A549 (cell line): Measurements from ENCODE around the gene CEP290. TPM values are rescaled to one million over a fixed set of nuclear protein-coding genes. Genes with fewer than 3 reads are reported as not detected.
"Not testable (repeated sequence)": the region's sequence is repeated elsewhere in the genome, so short reads cannot be mapped to it uniquely, and the experiment has no call there.

ENCODE experiments used
- ATAC-seq, 2 experiments: fragments of 200-7000 bp in 1 of 2; fragments of >200 bp in 1 of 2; cut with Nextera tagmentation in 1 of 2; cut with Tn5 transposase in 1 of 2; 3 replicates each; pipeline versions ENCODE4 v1.8.0 to v1.9.1; 2018 to 2020; ENCODE audit warnings: mild to moderate bottlenecking in 1 of 2, moderate library complexity in 1 of 2
- CTCF ChIA-PET: fragments of 300-600 bp; sonication (Branson Sonifier 250); formaldehyde crosslinking; extraction: SDS; loops from one replicate; lab custom pipeline; 2021; ENCODE audit warnings: antibody characterized with exemption, inconsistent platforms; lab: Yijun Ruan, JAX
- POLR2A ChIA-PET: fragments of 350-600 bp; formaldehyde crosslinking; extraction: SDS; loops from one replicate; lab custom pipeline; 2021; ENCODE audit warnings: antibody characterized with exemption, inconsistent platforms; lab: Yijun Ruan, JAX
- DNase-seq, 2 experiments: peaks; one replicate each; pipeline versions ENCODE4 v3.0.0 to v3.0.0-alpha.2; 2011 to 2016; ENCODE audit warnings: low read depth in 1 of 2, low spot score in 1 of 2
- FAIRE-seq: peaks from 2 replicates; lab custom pipeline; 2011; peaks lifted over from hg19 to GRCh38; lab: Jason Lieb, UNC
- H3K27ac ChIP-seq, 2 experiments: fragments of >200 bp; sonication (Bioruptor Twin); formaldehyde crosslinking; 3 replicates each; pipeline ENCODE4 v1.5.1; 2016 to 2017
- H3K4me1 ChIP-seq: fragments of >200 bp; sonication (Bioruptor Twin); formaldehyde crosslinking; 3 replicates; pipeline ENCODE4 v1.6.1; 2016
- H3K4me2 ChIP-seq: fragments of >200 bp; sonication (Bioruptor Twin); formaldehyde crosslinking; 3 replicates; pipeline ENCODE4 v1.6.1; 2016
- H3K4me3 ChIP-seq: fragments of >200 bp; sonication (Bioruptor Twin); formaldehyde crosslinking; 3 replicates; pipeline ENCODE4 v1.5.1; 2016
- H3K9me3 ChIP-seq: fragments of >200 bp; sonication (Bioruptor Twin); formaldehyde crosslinking; 3 replicates; pipeline ENCODE4 v1.6.1; 2016
- BHLHE40 ChIP-seq: IDR thresholded peaks from 2 replicates; pipeline ENCODE4 v1.6.1; 2012; ENCODE audit warnings: low read depth, low read length, inconsistent platforms
- CBX2 ChIP-seq: fragments of 200-600 bp; sonication (generic); IDR thresholded peaks from 2 replicates; pipeline ENCODE4 v1.6.1; 2016; ENCODE audit warnings: low read depth, mild to moderate bottlenecking, borderline replicate concordance
- CBX8 ChIP-seq: fragments of 200-600 bp; sonication (generic); IDR thresholded peaks from 2 replicates; pipeline ENCODE4 v1.6.1; 2016
- CEBPB ChIP-seq, 2 experiments: fragments of >200 bp in 1 of 2; sonication (Bioruptor Twin) in 1 of 2; formaldehyde crosslinking in 1 of 2; IDR thresholded peaks; 2 replicates each; pipeline ENCODE4 v1.6.1; 2012 to 2016
- EHF ChIP-seq: fragments of 250-450 bp; sonication (Bioruptor Pico); IDR thresholded peaks from 2 replicates; pipeline ENCODE4 v1.5.0; 2020; ENCODE audit warnings: mild to moderate bottlenecking
- FOSB ChIP-seq: fragments of 250-450 bp; sonication (Bioruptor Pico); IDR thresholded peaks from 2 replicates; pipeline ENCODE4 v1.5.0; 2020; ENCODE audit warnings: mild to moderate bottlenecking, moderate library complexity
- HEYL ChIP-seq: fragments of 250-450 bp; sonication (Bioruptor Pico); IDR thresholded peaks from 2 replicates; pipeline ENCODE4 v1.8.0; 2021; ENCODE audit warnings: mild to moderate bottlenecking, moderate library complexity
- HOXB5 ChIP-seq: fragments of 250-450 bp; sonication (Bioruptor Pico); IDR thresholded peaks from 2 replicates; pipeline ENCODE4 v1.5.0; 2020; ENCODE audit warnings: mild to moderate bottlenecking, moderate library complexity
- JUNB ChIP-seq: fragments of >200 bp; sonication (Bioruptor Twin); formaldehyde crosslinking; IDR thresholded peaks from 2 replicates; pipeline ENCODE4 v1.6.1; 2016
- MAX ChIP-seq: IDR thresholded peaks from 2 replicates; pipeline ENCODE4 v1.6.1; 2012
- NPAS2 ChIP-seq: fragments of 250-450 bp; sonication (Bioruptor Pico); IDR thresholded peaks from 2 replicates; pipeline ENCODE4 v1.8.0; 2022; ENCODE audit warnings: mild to moderate bottlenecking, moderate library complexity, borderline replicate concordance
- NR3C1 ChIP-seq: fragments of >200 bp; sonication (Bioruptor Twin); formaldehyde crosslinking; IDR thresholded peaks from 3 replicates; pipeline ENCODE4 v1.6.1; 2017
- PBX3 ChIP-seq: IDR thresholded peaks from 2 replicates; pipeline ENCODE4 v1.6.1; 2012
- RCOR1 ChIP-seq: fragments of 150-350 bp; IDR thresholded peaks from 2 replicates; pipeline ENCODE4 v1.6.1; 2014; ENCODE audit warnings: antibody characterized with exemption, low read length, low read depth
- RNF2 ChIP-seq: fragments of 200-600 bp; sonication (generic); IDR thresholded peaks from 2 replicates; pipeline ENCODE4 v1.6.1; 2016; ENCODE audit warnings: low read depth, mild to moderate bottlenecking, antibody characterized with exemption, moderate library complexity, borderline replicate concordance
- SMC3 ChIP-seq: fragments of >200 bp; sonication (Bioruptor Twin); formaldehyde crosslinking; IDR thresholded peaks from 3 replicates; pipeline ENCODE4 v1.6.1; 2018; ENCODE audit warnings: inconsistent platforms
- SREBF2 ChIP-seq: fragments of 450-650 bp; IDR thresholded peaks from 2 replicates; pipeline ENCODE4 v1.6.1; 2014; ENCODE audit warnings: mild to moderate bottlenecking, moderate library complexity
- TFCP2L1 ChIP-seq: fragments of 250-450 bp; sonication (Bioruptor Pico); IDR thresholded peaks from 2 replicates; pipeline ENCODE4 v1.5.0; 2021; ENCODE audit warnings: mild to moderate bottlenecking
- TP53 ChIP-seq: fragments of 250-450 bp; sonication (Bioruptor Pico); IDR thresholded peaks from 2 replicates; pipeline ENCODE4 v1.5.0; 2021; ENCODE audit warnings: mild to moderate bottlenecking, moderate library complexity
- USF2 ChIP-seq: fragments of 450-650 bp; IDR thresholded peaks from 2 replicates; pipeline ENCODE4 v1.6.1; 2014; ENCODE audit warnings: antibody characterized with exemption
- ZC3H11A ChIP-seq: fragments of 450-650 bp; IDR thresholded peaks from 2 replicates; pipeline ENCODE4 v1.6.1; 2014; ENCODE audit warnings: antibody characterized with exemption, mild to moderate bottlenecking
- ZFP36 ChIP-seq: fragments of 450-650 bp; IDR thresholded peaks from 2 replicates; pipeline ENCODE4 v1.6.1; 2014; ENCODE audit warnings: borderline replicate concordance; ENCODE audit not compliant: partially characterized antibody
- WGBS: methylation state at CpG from one replicate; pipeline ENCODE4 v1.1.6; 2017; ENCODE audit errors: missing lambda C conversion rate; 5-methylcytosine and 5-hydroxymethylcytosine counted together
- polyA plus RNA-seq, 4 experiments: library from polyadenylated mRNA; depleted of rRNA in 3 of 4; stranded (reverse); fragments of >200 nt; fragmentation: RNase III in 1 of 4; extraction: RNeasy Plus Mini Kit Qiagen cat#74134 plus additional on column Dnase treatment in 1 of 4; gene quantifications; 2 replicates in 3 of 4; 3 replicates in 1 of 4; pipeline ENCODE4 v1.2.3, GENCODE V29; 2011 to 2017
- TF ChIP-seq, protein P1 (sequence below): fragments of 150-350 bp; IDR thresholded peaks from 2 replicates; pipeline ENCODE4 v1.6.1; 2014; ENCODE audit warnings: low read depth, mild to moderate bottlenecking, low read length
- TF ChIP-seq, protein P2 (sequence below): fragments of 250-450 bp; sonication (Bioruptor Pico); IDR thresholded peaks from 2 replicates; pipeline ENCODE4 v1.5.0; 2021; ENCODE audit warnings: mild to moderate bottlenecking, moderate library complexity, borderline replicate concordance

CEP290 gene
- polyA plus RNA-seq, 2 of the 4 experiments (the other 2 are of a cell fraction) = 6.7 to 23.1 TPM

DNA sequence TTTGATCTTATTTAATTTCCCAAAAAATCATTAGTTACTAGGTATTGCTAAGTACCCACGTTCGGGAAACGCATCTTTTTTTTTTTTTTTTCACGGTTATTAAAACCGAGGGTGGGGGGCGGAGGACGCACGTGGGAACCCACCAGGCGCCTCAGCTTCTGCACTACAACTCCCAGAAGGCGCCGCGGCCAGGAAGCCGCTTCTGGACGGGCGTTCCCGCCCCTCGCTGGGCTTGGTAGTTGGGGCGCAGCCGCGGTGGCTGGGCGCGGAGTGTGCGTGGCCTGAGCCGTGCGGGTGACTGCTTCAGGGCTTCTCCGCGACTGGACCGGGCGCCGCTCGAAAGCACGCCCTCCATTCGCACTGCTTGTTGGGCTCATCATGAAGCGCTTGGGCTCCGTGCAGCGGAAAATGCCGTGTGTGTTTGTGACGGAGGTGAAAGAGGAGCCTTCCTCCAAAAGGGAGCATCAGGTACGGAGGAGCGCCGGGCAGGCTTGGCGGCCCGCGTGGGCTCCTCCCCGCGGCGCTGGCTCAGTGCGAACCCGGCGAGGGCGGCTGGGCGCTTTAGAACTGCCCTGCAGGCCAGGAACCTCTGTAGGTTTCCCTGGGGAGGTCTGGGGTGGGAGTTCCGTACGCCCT, 106.5 kb downstream of the CEP290 start (continued):
- TF ChIP-seq CBX2 = no peak
- peak; percentile 24; the same call in 1 of the 2 replicates for TF ChIP-seq PBX3
- TF ChIP-seq USF2 = peak; percentile 47
- no peak for TF ChIP-seq RNF2
- TF ChIP-seq EHF = no peak
- TF ChIP-seq TP53 = no peak
- TF ChIP-seq MAX = peak; percentile 93

- DNase-seq = not testable (repeated sequence)
- peak; percentile 64 for TF ChIP-seq ZFP36
- TF ChIP-seq, all 56 proteins: peak for 1; not testable (repeated sequence) for 55
- H3K4me3 ChIP-seq, H3K4me2 ChIP-seq, H3K9me3 ChIP-seq, POLR2A ChIA-PET, ATAC-seq, FAIRE-seq, CTCF ChIA-PET, H3K27ac ChIP-seq, H3K4me1 ChIP-seq: not testable (repeated sequence)
- 35% methylated on average over 3 of the region's 3 CpGs for WGBS
Observed at GRCh38 chr12:88031161-88031560, 110.7 kb downstream of the CEP290 start.

DNA sequence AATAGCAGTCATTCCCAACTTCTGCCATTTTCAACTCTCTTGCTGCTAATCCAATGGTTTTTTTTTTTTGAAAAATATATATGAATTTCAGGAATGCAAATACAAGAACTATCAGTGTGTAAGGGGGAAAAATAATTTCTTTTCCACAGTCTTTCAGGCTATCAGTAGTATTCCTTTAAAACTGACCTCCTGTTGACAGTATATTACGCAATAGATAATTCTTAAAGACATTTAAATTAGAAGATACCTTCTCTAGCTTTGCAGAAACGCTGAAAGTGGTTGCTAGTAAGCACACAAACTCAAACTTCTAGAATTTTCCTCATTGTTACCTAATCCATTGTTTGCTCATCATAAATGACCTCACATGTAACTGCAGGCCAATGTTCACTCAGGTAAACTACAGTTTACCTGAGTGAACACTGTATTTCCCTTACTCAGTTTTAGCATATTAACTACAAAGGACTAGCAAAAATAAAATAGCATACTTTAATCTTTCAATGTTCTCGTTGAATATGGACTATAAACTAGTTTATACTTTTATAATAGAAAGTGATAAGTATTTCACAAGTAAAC, 112.7 kb downstream of the CEP290 start, which contains the start of gene C12orf50:
Gene C12orf50, minus strand, starts transcription at position 309 of the 573 bp plus-strand sequence. CDS start 2,439 bp downstream, outside the sequence.
- Histone ChIP-seq H3K27ac (no peak within 1 kb of the TSS), H3K4me2 (no peak within 1 kb of the TSS), H3K4me3 (no peak within 1 kb of the TSS)
- ATAC-seq = no peak
- FAIRE-seq = peak; percentile 7
- TF ChIP-seq ZC3H11A (no peak), CEBPB (IDR thresholded peaks at IDR 0.05) (peak; percentile 69 to 79; a peak in 3 of 4 replicates)
- TF ChIP-seq, all 56 proteins: peak for 1
- ChIA-PET POLR2A (no interaction called here), CTCF (no interaction called here)
- 28% methylated on average over 3 of the region's 3 CpGs for WGBS
- Histone ChIP-seq H3K4me1 (no peaks in the 10 kb centered on the region), H3K9me3 (no peaks in the 10 kb centered on the region)
- no peak for DNase-seq

DNA sequence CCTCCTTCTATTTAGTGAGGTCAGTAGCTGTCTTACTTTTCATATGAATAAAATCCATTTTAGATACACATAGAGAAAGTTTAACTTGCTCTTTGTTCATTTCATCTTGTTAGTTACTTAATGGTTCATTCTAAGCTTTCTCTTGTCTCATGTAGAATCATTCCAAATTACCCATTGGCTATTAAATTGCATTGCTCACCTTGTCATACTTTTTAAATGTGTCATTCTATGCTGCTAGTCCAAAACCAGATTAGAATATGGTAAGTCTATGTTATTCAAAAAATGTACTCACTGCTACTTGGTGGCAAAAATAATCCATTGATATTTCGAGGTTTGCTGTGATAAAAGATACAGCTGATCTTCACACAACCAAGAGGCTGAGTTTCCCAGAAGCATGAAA, 115.7 kb downstream of the CEP290 start:
- no peak for TF ChIP-seq CBX8
- TF ChIP-seq FOSB (CRISPR knock-in tag) = no peak
- no peak for TF ChIP-seq SREBF2
- TF ChIP-seq PBX3 = no peak
- TF ChIP-seq NPAS2 (CRISPR knock-in tag) = no peak
- TF ChIP-seq BHLHE40 = no peak
- TF ChIP-seq RCOR1 = no peak
- no peak for TF ChIP-seq SMC3
- TF ChIP-seq USF2 = no peak
- no peak for TF ChIP-seq HOXB5 (CRISPR knock-in tag)
- no peak for TF ChIP-seq NR3C1
- TF ChIP-seq ZFP36 = no peak
- TF ChIP-seq, protein P1, sequence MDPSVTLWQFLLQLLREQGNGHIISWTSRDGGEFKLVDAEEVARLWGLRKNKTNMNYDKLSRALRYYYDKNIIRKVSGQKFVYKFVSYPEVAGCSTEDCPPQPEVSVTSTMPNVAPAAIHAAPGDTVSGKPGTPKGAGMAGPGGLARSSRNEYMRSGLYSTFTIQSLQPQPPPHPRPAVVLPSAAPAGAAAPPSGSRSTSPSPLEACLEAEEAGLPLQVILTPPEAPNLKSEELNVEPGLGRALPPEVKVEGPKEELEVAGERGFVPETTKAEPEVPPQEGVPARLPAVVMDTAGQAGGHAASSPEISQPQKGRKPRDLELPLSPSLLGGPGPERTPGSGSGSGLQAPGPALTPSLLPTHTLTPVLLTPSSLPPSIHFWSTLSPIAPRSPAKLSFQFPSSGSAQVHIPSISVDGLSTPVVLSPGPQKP = no peak
- TF ChIP-seq, protein P2, sequence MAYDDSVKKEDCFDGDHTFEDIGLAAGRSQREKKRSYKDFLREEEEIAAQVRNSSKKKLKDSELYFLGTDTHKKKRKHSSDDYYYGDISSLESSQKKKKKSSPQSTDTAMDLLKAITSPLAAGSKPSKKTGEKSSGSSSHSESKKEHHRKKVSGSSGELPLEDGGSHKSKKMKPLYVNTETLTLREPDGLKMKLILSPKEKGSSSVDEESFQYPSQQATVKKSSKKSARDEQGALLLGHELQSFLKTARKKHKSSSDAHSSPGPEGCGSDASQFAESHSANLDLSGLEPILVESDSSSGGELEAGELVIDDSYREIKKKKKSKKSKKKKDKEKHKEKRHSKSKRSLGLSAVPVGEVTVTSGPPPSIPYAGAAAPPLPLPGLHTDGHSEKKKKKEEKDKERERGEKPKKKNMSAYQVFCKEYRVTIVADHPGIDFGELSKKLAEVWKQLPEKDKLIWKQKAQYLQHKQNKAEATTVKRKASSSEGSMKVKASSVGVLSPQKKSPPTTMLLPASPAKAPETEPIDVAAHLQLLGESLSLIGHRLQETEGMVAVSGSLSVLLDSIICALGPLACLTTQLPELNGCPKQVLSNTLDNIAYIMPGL (CRISPR knock-in tag) = no peak
- TF ChIP-seq EHF = no peak
- no peak for TF ChIP-seq TFCP2L1 (CRISPR knock-in tag)
- TF ChIP-seq JUNB = no peak
- no peak for TF ChIP-seq HEYL (CRISPR knock-in tag)
- FAIRE-seq (no peak), ATAC-seq (no peak), DNase-seq (no peak)
- Histone ChIP-seq H3K4me1 (no peaks in the 10 kb centered on the region), H3K27ac (no peak overlapping the region), H3K4me3 (no peak overlapping the region), H3K4me2 (no peak overlapping the region), H3K9me3 (no peaks in the 10 kb centered on the region)
- WGBS = 14% methylated on average over 1 of the region's 1 CpG
- ChIA-PET POLR2A (no interaction called here), CTCF (no interaction called here)
